GM23248 (cell line): ENCODE measurements around the gene RALGDS. TPM values are rescaled to one million over a fixed set of nuclear protein-coding genes. Genes with fewer than 3 reads are reported as not detected.

Source experiments
- DNase-seq: peaks from one replicate; pipeline ENCODE4 v3.0.0-alpha.2; 2015
- H2AFZ ChIP-seq: fragments of 200-600 bp; sonication (generic); 2 replicates; pipeline ENCODE4 v1.6.1; 2016; ENCODE audit warnings: antibody characterized with exemption
- H3F3A ChIP-seq: fragments of 200-600 bp; sonication (generic); 2 replicates; pipeline ENCODE4 v1.6.1; 2016; ENCODE audit warnings: mild to moderate bottlenecking, antibody characterized with exemption, mixed run types; ENCODE audit not compliant: insufficient read depth
- H3K27ac ChIP-seq: fragments of 200-600 bp; sonication (generic); 2 replicates; pipeline ENCODE4 v1.5.1; 2016; ENCODE audit warnings: mild to moderate bottlenecking
- H3K27me3 ChIP-seq: fragments of 200-600 bp; sonication (generic); replicated peaks from 2 replicates; pipeline ENCODE4 v1.6.1; 2016; ENCODE audit warnings: mild to moderate bottlenecking; ENCODE audit not compliant: insufficient read depth
- H3K36me3 ChIP-seq: fragments of 200-600 bp; sonication (generic); 2 replicates; pipeline ENCODE4 v1.6.1; 2016; ENCODE audit warnings: low read depth, mild to moderate bottlenecking
- H3K4me1 ChIP-seq: fragments of 200-600 bp; sonication (generic); 2 replicates; pipeline ENCODE4 v1.6.1; 2016; ENCODE audit warnings: mild to moderate bottlenecking; ENCODE audit not compliant: insufficient read depth
- H3K4me2 ChIP-seq: fragments of 200-600 bp; sonication (generic); one replicate; pipeline ENCODE4 v1.6.1; 2016; ENCODE audit warnings: mild to moderate bottlenecking; ENCODE audit not compliant: unreplicated experiment
- H3K4me3 ChIP-seq: fragments of 200-600 bp; sonication (generic); 2 replicates; pipeline ENCODE4 v1.5.1; 2016; ENCODE audit warnings: mild to moderate bottlenecking
- H3K79me2 ChIP-seq: fragments of 200-600 bp; sonication (generic); 2 replicates; pipeline ENCODE4 v1.6.1; 2016; ENCODE audit warnings: mild to moderate bottlenecking; ENCODE audit not compliant: insufficient read depth
- H3K9ac ChIP-seq: fragments of 200-600 bp; sonication (generic); 2 replicates; pipeline ENCODE4 v1.6.1; 2016; ENCODE audit warnings: mild to moderate bottlenecking
- H3K9me2 ChIP-seq: fragments of 200-600 bp; sonication (generic); 2 replicates; pipeline ENCODE4 v1.6.1; 2016; ENCODE audit warnings: mixed run types, mild to moderate bottlenecking, moderate library complexity; ENCODE audit not compliant: insufficient read depth
- H3K9me3 ChIP-seq: fragments of 200-600 bp; sonication (generic); one replicate; pipeline ENCODE4 v1.6.1; 2017; ENCODE audit warnings: low read depth
- H4K20me1 ChIP-seq: fragments of 200-600 bp; sonication (generic); 2 replicates; pipeline ENCODE4 v1.6.0; 2016; ENCODE audit not compliant: insufficient read depth
- EZH2 ChIP-seq: fragments of 200-600 bp; sonication (generic); IDR thresholded peaks from 2 replicates; pipeline ENCODE4 v1.6.1; 2018; ENCODE audit warnings: antibody characterized with exemption, mild to moderate bottlenecking; ENCODE audit not compliant: insufficient read depth, poor library complexity, severe bottlenecking
- EZH2phosphoT487 ChIP-seq: fragments of 200-600 bp; sonication (generic); IDR thresholded peaks from 2 replicates; pipeline ENCODE4 v1.6.1; 2018; ENCODE audit warnings: antibody characterized with exemption, moderate library complexity, mild to moderate bottlenecking, low read depth; ENCODE audit not compliant: insufficient read depth
- WGBS, 2 experiments: methylation state at CpG; one replicate each; pipeline ENCODE4 v1.1.6; 2015 to 2017; ENCODE audit warnings: low lambda C conversion rate in 2 of 2, low coverage in 1 of 2; ENCODE audit errors: missing lambda C conversion rate in 2 of 2; 5-methylcytosine and 5-hydroxymethylcytosine counted together
- in situ Hi-C: fragments of 300-500 bp; cut with MboI; formaldehyde crosslinking; loops from 2 replicates; pipeline ENCODE4 v1.15.0; 2020
- polyA plus RNA-seq: library from polyadenylated mRNA; unstranded; fragments of >200 nt; fragmentation: Nextera tagmentation; extraction: Ambion mirVana; gene quantifications from 2 replicates; pipeline ENCODE4 v1.2.1, GENCODE V29; 2016
- total RNA-seq: library from RNA; depleted of rRNA; stranded (reverse); fragments of >200 nt; shearing (Covaris generic); gene quantifications from 2 replicates; pipeline ENCODE4 v1.2.3, GENCODE V29; 2014

RALGDS gene
- total and polyA plus RNA-seq, 2 experiments from 2014 or later = 8.9 to 21.7 TPM

DNA sequence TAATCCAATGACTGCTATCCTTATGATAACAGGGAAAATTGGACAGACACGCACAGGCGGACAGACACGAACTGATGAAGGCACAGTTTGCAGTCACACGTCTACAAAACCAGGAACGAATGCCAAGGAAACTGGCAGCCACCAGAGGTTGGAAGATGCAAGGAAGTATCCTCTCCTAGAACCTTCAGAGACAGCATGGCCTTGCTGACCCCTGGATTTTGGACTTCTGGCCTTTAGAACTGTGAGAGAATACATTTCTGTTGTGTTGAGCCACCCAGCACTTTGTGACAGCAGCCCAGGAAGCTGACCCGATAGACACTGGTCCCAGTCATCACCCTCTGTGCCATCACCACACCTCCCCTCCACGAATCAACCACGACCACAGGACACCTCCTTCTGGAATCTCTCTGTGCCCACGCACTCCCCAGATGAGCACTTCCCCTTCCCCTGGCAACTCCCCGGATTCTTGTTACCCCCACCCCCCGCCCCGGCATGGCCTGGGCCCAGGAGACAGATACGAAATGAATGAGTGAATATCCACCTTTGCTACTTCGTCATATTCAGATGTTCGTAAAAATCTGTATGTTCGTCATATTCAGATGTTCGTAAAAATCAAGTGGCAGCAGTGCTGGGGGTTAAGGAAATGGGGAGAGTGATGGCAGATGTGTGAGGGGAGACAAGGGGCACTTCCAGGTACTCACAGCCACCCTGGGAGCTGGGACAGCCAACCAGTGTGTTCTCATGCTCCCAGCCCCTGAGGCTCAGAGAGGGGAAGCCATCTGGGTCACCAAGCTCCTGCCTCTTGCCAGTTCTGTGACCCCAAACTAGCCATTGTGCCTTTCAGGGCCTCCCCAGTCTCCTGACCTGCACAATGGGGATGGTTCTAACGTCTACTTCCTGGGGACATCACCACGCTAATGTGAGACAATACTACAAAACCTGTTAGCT is 24.1 kb upstream of the RALGDS start:
- DNase-seq = peak; percentile 34
- Histone ChIP-seq H3K36me3 (no peaks in the 10 kb centered on the region), H3K4me2 (peak overlapping the region; percentile 85), H3K79me2 (peaks cover 52% of the 10 kb centered on the region), H3K27me3 (no peaks in the 10 kb centered on the region), H3K27ac (no peak overlapping the region), H2AFZ (no peak overlapping the region), H4K20me1 (no peaks in the 10 kb centered on the region), H3F3A (0 out of 2 replicates have a peak, but pooled peaks cover 6% of the 10 kb centered on the region), H3K9me3 (no peaks in the 10 kb centered on the region), H3K4me3 (peak overlapping the region; percentile 67), H3K9me2 (no peaks in the 10 kb centered on the region), H3K9ac (peak overlapping the region; percentile 63), H3K4me1 (peaks cover 5% of the 10 kb centered on the region)
- WGBS, 2 experiments = 62 to 64% methylated on average over 17 to 19 of the region's 19 CpGs
- in situ Hi-C loops = loop anchor here (5.0 to 10.0 kb wide), 2 partner anchors 38 to 100 kb away; no protein-coding TSS in a partner anchor
- no peak for TF ChIP-seq EZH2
- TF ChIP-seq EZH2phosphoT487 = no peak

DNA sequence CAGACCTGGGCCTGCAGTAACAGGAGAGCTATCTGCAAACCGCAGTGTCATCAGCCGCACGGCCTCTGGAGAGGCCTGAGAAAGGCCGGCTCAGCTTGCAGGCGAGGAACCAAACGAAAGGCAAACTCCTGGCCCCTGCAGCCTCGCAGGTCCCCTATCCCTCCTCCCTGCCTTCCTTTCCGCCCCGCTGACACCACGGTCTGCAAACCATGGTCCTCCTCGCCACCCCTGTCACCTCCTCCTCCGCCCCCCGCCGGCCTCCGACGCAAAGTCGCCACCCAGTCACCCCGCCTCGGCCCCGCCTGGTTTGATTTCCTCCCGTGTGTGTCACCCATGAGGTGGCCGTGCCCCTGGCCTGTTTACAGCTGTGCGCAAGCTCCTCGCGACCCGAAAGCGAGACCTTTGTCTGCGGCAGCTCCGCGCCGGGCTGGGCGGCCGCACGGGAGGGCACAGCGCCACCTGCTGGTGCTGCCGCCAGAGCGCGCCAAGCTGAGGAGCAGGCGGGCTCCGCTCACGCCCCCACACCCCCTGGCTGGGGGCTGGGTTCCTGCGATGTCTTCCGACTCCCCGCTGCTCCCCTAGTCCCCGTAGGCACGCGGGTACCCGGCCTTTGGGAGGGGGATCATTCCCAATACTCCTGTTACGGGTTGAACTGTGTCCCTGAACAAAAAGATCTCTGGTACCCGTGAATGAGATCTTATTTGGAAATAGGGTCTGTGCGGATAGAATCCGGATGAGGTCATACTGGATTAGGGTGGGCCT is 23.3 kb upstream of the RALGDS start:
- peaks cover 55% of the 10 kb centered on the region for H3K79me2 ChIP-seq
- peak; percentile 86 for DNase-seq
- H2AFZ ChIP-seq = peak overlapping the region; percentile 46; the same call in 1 of the 2 replicates
- H3K9ac ChIP-seq = peak overlapping the region; percentile 63
- peaks cover 5% of the 10 kb centered on the region for H3K4me1 ChIP-seq
- H3F3A ChIP-seq = no peaks in the 10 kb centered on the region
- peak overlapping the region; percentile 67 for H3K4me3 ChIP-seq
- no peaks in the 10 kb centered on the region for H4K20me1 ChIP-seq
- WGBS, 2 experiments = 6% methylated on average over 41 to 46 of the region's 52 CpGs
- H3K36me3 ChIP-seq = no peaks in the 10 kb centered on the region
- no peaks in the 10 kb centered on the region for H3K9me2 ChIP-seq
- no peaks in the 10 kb centered on the region for H3K9me3 ChIP-seq
- TF ChIP-seq EZH2phosphoT487 (no peak), EZH2 (no peak)
- H3K4me2 ChIP-seq = peak overlapping the region; percentile 85
- peak overlapping the region; percentile 24 for H3K27ac ChIP-seq
- no peaks in the 10 kb centered on the region for H3K27me3 ChIP-seq
- in situ Hi-C loops = loop anchor here (10.0 kb wide), 1 partner anchor 100 kb away; no protein-coding TSS in a partner anchor

DNA sequence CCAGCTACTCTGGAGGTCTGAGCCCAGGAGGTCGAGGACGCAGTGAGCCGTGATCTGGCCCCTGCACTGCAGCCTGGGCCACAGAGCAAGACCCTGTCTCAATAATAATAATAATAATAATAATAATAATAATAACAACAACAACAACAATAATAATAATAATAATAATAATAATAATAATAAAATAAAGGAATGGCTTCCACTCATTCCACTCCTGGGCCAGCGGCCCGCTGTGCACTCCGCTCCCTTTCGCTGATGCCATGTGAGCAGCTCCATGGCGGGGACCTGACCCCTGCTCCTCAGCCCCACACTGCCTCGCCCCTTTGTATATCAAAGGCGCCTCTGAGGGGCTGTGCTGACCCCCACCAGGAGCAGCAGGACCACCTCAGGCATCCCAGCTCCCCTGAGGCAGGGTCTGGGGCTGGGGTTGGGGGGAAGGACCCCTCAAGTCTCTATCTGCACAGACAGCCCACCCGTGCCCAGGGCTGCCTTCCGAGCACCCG is 22.6 kb upstream of the RALGDS start:
- Histone ChIP-seq H4K20me1 (no peaks in the 10 kb centered on the region), H3K9me2 (no peaks in the 10 kb centered on the region), H3K4me2 (peak overlapping the region; percentile 85), H3K9ac (peak overlapping the region; percentile 63), H3K9me3 (no peaks in the 10 kb centered on the region), H3K4me1 (peaks cover 5% of the 10 kb centered on the region), H3K27ac (no peak overlapping the region), H3K27me3 (no peaks in the 10 kb centered on the region), H2AFZ (0 out of 2 replicates have a peak overlapping the region, but pooled peaks have one; percentile 46), H3K4me3 (peak overlapping the region; percentile 67; the same call in 1 of the 2 replicates), H3F3A (no peaks in the 10 kb centered on the region), H3K36me3 (no peaks in the 10 kb centered on the region), H3K79me2 (peaks cover 59% of the 10 kb centered on the region)
- TF ChIP-seq EZH2 (no peak), EZH2phosphoT487 (no peak)
- DNase-seq = no peak
- WGBS, 2 experiments = 82% methylated on average over 12 to 13 of the region's 13 CpGs
- in situ Hi-C loops = loop anchor here (10.0 kb wide), 1 partner anchor 99 kb away; no protein-coding TSS in a partner anchor
